Hepatocyte (in vitro differentiated cells): ENCODE data around the gene PAPOLG.

Source experiments
- CTCF ChIP-seq: fragments of 200-600 bp; sonication (generic); IDR thresholded peaks from 2 replicates; pipeline ENCODE4 v1.5.1; 2016; ENCODE audit warnings: antibody characterized with exemption, mild to moderate bottlenecking; ENCODE audit not compliant: poor library complexity
- EZH2 ChIP-seq: fragments of 200-600 bp; sonication (generic); IDR thresholded peaks from 2 replicates; pipeline ENCODE4 v1.6.1; 2016; ENCODE audit warnings: antibody characterized with exemption, mild to moderate bottlenecking, borderline replicate concordance
- EZH2phosphoT487 ChIP-seq: fragments of 200-600 bp; sonication (generic); IDR thresholded peaks from one replicate; pipeline ENCODE4 v1.6.1; 2018; ENCODE audit warnings: antibody characterized with exemption, mild to moderate bottlenecking, low read depth, moderate library complexity; ENCODE audit not compliant: unreplicated experiment, severe bottlenecking

GRCh38 chr2:60719331-60719730, 36.7 kb upstream of the PAPOLG start:
- TF ChIP-seq CTCF (no peak), EZH2 (no peak), EZH2phosphoT487 (no peak)
